ENCODE measurements around the gene ATP6V0A1.
"Not testable (repeated sequence)": the region's sequence is repeated elsewhere in the genome, so short reads cannot be mapped to it uniquely, and the experiment has no call there.

Gene ATP6V0A1

GRCh38 chr17:42458497-42459255 is at the start of gene ATP6V0A1:
Gene ATP6V0A1, plus strand, starts transcription at chr17:42458878. Its CDS starts 2,017 bp downstream, at chr17:42460895.
- peak; percentile 95 for DNase-seq

GRCh38 chr17:42409523-42410318 is 49.0 kb upstream of the ATP6V0A1 start:
- no peak for DNase-seq

GRCh38 chr17:42410319-42410685 is 48.4 kb upstream of the ATP6V0A1 start:
- no peak for DNase-seq

- DNase-seq, result no peak
These were observed 47.3 kb upstream of the ATP6V0A1 start for GRCh38 chr17:42411361-42411760.

GRCh38 chr17:42411905-42412679 is 46.6 kb upstream of the ATP6V0A1 start:
- no peak for DNase-seq

- no peak for DNase-seq
These were observed 45.1 kb upstream of the ATP6V0A1 start for GRCh38 chr17:42413464-42414040.

GRCh38 chr17:42414704-42415409 is 43.8 kb upstream of the ATP6V0A1 start:
- peak; percentile 34 for DNase-seq

GRCh38 chr17:42417981-42418380 is 40.7 kb upstream of the ATP6V0A1 start:
- not testable (repeated sequence) for DNase-seq

GRCh38 chr17:42421136-42421506 is 37.6 kb upstream of the ATP6V0A1 start:
- no peak for DNase-seq

GRCh38 chr17:42421507-42422338 is 37.0 kb upstream of the ATP6V0A1 start:
- no peak for DNase-seq

- DNase-seq, result no peak
These were observed 36.2 kb upstream of the ATP6V0A1 start for GRCh38 chr17:42422412-42422957.

- peak; percentile 36 for DNase-seq
These were observed 35.5 kb upstream of the ATP6V0A1 start, which contains the start of gene CAVIN1 for GRCh38 chr17:42422958-42423712. Gene CAVIN1, minus strand, starts transcription at chr17:42423256. Its CDS starts 159 bp downstream, at chr17:42423097.

GRCh38 chr17:42423766-42424165 is 34.9 kb upstream of the ATP6V0A1 start:
- DNase-seq, result no peak

GRCh38 chr17:42424991-42425610 is 33.6 kb upstream of the ATP6V0A1 start:
- DNase-seq, result no peak

- DNase-seq, result peak; percentile 84
These were observed 30.3 kb upstream of the ATP6V0A1 start for GRCh38 chr17:42428141-42428944.

- no peak for DNase-seq
These were observed 28.8 kb upstream of the ATP6V0A1 start for GRCh38 chr17:42429726-42430447.

GRCh38 chr17:42431758-42432161 is 26.9 kb upstream of the ATP6V0A1 start:
- no peak for DNase-seq

GRCh38 chr17:42436391-42436790 is 22.3 kb upstream of the ATP6V0A1 start:
- no peak for DNase-seq

All from OCI-M1 (cell line).